Hematopoietic multipotent progenitor cell treated with erythropoietin and hydrocortisone succinate and interleukin-3 and kit ligand, for 8 days (in vitro differentiated cells): Measurements from ENCODE around the gene BHMT2.

Experiments
- DNase-seq: peaks from one replicate; pipeline ENCODE4 v3.0.0-alpha.2; 2015

Gene BHMT2

DNA sequence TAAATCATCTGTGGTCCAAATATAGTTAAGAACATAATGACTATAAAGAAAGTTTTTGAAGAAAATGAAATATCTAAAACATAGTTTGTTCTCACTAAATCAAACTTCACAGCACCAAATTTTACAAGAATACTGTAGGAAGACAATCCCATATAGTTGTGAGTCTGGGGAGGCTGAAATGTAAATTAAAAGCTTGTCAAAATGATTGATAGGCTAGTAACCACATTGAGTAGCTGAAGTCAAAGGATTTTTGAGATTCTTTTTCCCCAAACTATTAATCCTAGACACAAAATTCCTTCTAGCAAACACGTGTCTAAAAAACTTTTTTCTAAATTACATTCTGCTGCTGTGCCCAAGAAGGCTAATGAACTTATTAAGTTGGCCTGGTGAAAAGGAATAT lies 55.0 kb downstream of the BHMT2 start:
- no peak for DNase-seq

DNA sequence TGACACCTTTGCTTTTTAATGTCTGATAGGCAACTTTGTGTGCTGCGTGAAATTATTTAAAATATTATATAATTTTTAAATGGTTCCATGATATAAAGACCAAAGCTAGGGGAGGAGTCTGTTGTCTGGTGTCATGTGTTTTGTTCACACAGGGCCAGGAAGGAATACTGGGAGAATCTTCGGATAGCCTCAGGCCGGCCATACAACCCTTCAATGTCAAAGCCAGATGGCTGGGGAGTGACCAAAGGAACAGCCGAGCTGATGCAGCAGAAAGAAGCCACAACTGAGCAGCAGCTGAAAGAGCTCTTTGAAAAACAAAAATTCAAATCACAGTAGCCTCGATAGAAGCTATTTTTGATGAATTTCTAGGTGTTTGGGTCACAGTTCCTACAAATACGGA lies 61.2 kb downstream of the BHMT2 start:
- DNase-seq, result no peak

DNA sequence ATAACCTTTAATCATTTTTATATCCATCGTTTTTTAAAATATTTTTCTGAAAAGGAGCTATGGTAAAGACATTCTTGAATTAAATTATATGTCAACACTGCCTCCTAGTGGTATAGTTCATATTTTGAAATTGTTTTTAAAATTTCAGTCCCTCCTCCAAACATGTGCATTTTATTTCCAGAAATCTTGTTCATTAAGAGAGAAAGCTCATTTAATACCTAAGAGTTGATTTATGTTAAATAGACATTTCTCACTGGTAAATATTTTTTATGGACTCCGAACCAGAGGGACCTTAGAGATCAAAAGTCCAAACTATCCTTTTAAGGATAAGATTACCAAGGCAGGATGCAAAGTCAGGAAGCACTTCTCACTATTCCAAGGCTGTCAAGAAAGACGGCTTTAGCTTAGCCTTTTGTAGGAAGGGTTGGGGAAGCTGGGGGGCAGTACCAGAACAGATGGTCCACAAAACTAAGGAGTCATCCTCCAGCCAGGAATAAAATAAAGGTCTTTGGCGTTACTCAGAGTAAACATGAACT lies 63.6 kb downstream of the BHMT2 start:
- peak; percentile 65 for DNase-seq

DNA sequence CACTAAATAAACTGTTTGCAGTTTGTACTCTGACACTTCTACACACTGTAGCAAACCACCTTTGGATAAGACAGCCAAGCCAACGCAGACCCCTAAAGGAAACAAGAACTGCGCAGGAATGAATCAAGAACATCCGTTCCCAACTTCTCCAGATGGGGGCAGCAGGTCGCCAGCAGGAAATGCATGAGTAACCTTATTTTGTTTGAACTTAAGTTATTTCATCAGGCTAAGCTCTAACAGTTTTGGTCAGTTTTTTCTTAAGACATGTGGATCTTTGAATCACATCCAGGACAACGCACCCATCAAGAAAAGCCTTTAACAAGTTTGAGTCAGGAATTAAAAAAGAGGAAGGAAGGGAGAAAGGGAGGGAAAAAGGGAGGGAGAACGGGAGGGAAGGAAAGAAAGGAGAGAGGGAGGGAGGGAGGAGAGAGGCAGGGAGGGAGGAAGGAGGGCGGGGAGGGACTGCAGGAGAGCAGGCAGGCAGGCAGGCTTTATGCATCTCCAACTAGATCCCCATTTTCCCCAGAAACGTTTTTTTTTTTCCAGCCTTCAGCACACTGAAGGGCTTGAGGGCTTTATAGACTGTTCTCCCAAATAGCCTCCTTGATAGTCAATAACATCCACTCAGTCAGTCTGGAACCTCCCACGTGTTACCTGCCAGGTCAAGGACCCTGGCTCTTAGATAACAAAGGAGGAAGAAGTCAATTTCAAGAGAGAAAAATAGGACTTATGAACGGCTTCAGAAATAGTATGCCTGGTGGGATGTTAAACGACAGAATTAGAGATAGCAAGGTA lies 64.3 kb downstream of the BHMT2 start:
- peak; percentile 85 for DNase-seq

DNA sequence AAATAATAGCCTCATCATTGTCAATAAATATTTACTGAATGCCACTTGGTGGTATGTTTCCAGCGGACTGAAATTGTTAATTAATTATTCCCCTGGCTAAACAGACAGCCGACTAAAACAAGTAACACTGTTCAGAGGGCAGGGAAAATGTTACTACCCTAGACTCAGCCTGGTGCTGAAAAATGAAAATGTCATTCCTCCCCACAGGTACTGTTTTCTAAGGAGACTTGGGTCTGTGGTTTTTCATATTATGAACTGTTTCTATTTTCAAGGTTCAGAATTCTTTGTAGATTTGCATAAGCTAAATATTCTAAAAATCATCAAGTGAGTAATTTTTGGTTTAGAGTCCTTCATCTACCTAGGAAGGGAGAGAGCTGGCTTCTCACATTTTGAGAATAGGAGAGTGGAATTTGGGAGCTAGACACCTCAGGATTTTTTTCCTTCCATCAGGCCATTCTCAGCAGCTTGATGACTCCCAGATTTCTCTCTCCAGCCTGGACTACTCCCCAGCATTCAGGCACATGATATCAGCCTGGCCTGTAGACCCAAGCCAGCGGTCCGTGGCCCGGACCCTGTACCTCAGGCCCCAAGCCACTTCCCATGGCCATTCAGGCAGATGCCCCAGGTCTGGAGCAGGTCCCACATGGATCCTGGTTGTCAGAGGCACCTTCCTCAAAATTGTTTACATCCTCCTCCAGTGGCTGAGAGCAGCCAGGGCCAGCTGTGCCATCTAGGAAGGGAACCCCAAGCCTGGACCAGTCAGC lies 66.4 kb downstream of the BHMT2 start:
- DNase-seq, result no peak

DNA sequence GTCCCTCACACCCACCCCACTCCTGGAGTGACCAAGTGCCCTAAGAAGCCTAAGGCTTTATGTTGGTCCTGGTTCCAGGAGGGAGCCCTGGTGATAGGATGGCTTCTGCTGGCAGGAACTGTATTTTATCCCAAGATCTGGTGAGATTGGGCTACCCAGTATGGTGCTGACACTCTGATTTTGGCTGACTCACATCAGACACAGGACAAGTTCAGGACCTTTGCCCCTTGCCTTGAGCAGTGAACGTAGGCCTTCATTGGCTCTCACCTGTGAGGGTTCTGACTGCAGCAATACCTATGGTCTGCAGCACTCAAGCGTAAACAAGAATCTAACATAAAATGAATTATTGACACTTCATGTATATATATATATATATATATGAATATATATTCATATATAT lies 67.1 kb downstream of the BHMT2 start:
- DNase-seq, result no peak
